ENCODE measurements around the gene TSPYL2.
A peak's percentile ranks its signal among the peaks of the same experiment; 100 is the strongest.

The TSPYL2 gene

DNA sequence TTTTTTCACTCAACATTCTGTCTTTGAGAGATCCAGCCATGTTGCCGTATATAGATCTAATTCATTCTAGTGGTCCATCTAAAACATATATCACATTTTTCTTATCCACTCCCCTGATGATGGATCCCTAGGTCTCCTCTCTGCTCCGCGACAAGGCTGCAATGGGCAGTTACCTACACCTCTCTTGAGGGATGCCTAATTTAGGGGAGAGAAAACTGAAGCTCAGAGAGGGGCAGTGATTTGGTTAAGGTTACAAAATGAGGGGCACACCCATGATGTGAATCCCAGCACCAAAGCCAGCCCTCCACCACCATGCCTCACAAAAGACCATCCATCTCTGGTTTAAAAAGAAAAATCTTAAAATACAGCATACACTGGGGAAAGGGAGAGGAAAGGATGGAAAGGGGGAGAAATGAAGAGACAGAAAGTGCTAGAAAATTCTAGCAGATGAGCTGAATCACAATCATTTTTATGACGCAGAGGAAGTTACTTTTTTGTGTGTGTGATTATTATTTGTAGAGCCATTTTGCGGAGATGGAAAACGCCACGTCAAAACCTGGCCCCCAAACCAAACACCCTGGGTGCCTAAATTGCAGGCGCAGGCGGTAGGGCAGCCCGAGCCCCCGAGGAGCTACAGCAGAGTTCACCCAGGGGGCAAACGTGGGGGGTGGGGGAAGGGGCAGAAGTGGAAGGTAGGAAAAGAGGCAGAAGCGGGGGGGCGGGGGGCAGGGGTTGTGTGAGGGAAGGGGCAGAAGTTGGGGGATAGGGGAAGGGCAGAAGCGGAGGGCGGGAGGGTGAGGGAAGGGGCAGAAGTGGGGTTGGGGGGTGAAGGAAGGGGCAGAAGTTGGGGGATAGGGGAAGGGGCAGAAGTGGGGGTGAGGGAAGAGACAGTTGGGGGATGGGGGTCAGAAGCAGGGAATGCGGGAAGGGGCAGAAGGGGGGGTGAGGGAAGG, 1.3 kb upstream of the TSPYL2 start:
- Histone ChIP-seq H3K27ac (ENCODE audit: low read depth, low read length, severe bottlenecking) (peak overlapping the region; percentile 64), H3K4me3 (ENCODE audit: extremely low read depth, insufficient read depth, low read length, poor library complexity, severe bottlenecking) (peak overlapping the region; percentile 21), H3K4me1 (ENCODE audit: control insufficient read depth, insufficient read depth, low read length, poor library complexity, severe bottlenecking) (peaks cover 5% of the 10 kb centered on the region), H3K36me3 (ENCODE audit: control insufficient read depth, insufficient read depth, low read length) (peaks cover 17% of the 10 kb centered on the region), H3K9me3 (ENCODE audit: control insufficient read depth, low read length) (no peaks in the 10 kb centered on the region)
- 100% methylated on average over 1 of the region's 17 CpGs; no CpG with 5 or more reads in 1 of the 2 experiments for WGBS, 2 experiments (ENCODE audit: insufficient coverage in 2 of 2)

DNA sequence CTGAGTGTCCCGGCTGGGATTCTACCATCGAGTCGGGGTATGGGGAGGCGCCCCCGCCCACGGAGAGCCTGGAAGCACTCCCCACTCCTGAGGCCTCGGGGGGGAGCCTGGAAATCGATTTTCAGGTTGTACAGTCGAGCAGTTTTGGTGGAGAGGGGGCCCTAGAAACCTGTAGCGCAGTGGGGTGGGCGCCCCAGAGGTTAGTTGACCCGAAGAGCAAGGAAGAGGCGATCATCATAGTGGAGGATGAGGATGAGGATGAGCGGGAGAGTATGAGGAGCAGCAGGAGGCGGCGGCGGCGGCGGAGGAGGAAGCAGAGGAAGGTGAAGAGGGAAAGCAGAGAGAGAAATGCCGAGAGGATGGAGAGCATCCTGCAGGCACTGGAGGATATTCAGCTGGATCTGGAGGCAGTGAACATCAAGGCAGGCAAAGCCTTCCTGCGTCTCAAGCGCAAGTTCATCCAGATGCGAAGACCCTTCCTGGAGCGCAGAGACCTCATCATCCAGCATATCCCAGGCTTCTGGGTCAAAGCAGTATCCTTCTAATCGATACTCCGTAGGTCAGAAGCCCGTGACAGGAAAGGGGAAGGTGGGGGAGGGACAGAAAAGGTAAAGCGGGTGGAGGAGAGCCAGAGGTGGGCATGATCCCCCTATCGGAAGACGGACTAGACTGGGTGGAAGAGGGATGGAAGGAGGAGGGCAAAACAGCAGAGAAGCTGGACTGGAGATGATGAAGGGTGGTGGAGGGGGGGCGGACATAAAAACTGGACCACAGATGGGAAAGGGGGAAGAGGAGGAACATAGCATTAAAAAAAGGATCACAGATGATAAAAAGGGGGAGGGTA, 828 bp downstream of the TSPYL2 start:
- no peaks in the 10 kb centered on the region for H3K9me3 ChIP-seq (ENCODE audit: control insufficient read depth, low read length)
- 0 to 14% methylated on average over 12 to 16 of the region's 31 CpGs for WGBS, 2 experiments (ENCODE audit: insufficient coverage in 2 of 2)
- peak overlapping the region; percentile 78 for H3K27ac ChIP-seq (ENCODE audit: low read depth, low read length, severe bottlenecking)
- H3K36me3 ChIP-seq (ENCODE audit: control insufficient read depth, insufficient read depth, low read length) = peaks cover 20% of the 10 kb centered on the region
- H3K4me1 ChIP-seq (ENCODE audit: control insufficient read depth, insufficient read depth, low read length, poor library complexity, severe bottlenecking) = peaks cover 5% of the 10 kb centered on the region
- peak overlapping the region; percentile 64 for H3K4me3 ChIP-seq (ENCODE audit: extremely low read depth, insufficient read depth, low read length, poor library complexity, severe bottlenecking)

DNA sequence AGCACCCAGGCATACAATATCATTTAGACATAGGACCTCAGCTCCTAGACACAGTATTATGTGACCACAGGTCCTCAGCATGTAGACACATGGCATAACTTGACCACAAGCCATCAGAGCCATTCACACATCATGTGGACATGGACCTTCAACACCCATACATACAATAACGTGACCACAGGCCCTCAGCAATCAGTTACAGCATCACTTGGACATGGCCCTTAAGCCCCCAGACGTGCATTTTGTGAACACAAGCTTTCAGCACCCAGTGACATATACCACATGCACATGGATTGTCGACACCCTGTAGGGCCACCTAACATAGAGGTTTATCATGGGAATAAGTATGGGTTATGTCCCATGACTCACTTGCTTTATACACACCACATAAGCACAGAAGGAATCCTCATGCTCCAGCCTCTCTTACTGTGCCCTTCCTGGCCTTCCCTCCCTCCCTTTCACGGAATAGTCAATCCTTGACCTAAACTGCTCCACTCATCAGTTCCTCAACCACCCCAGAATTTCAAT, 1.9 kb downstream of the TSPYL2 start:
- H3K27ac ChIP-seq (ENCODE audit: low read depth, low read length, severe bottlenecking) = no peak overlapping the region
- no peaks in the 10 kb centered on the region for H3K9me3 ChIP-seq (ENCODE audit: control insufficient read depth, low read length)
- peaks cover 5% of the 10 kb centered on the region for H3K4me1 ChIP-seq (ENCODE audit: control insufficient read depth, insufficient read depth, low read length, poor library complexity, severe bottlenecking)
- H3K36me3 ChIP-seq (ENCODE audit: control insufficient read depth, insufficient read depth, low read length) = peaks cover 20% of the 10 kb centered on the region
- no peak overlapping the region for H3K4me3 ChIP-seq (ENCODE audit: extremely low read depth, insufficient read depth, low read length, poor library complexity, severe bottlenecking)
- 100% methylated on average over 1 to 2 of the region's 4 CpGs for WGBS, 2 experiments (ENCODE audit: insufficient coverage in 2 of 2)

DNA sequence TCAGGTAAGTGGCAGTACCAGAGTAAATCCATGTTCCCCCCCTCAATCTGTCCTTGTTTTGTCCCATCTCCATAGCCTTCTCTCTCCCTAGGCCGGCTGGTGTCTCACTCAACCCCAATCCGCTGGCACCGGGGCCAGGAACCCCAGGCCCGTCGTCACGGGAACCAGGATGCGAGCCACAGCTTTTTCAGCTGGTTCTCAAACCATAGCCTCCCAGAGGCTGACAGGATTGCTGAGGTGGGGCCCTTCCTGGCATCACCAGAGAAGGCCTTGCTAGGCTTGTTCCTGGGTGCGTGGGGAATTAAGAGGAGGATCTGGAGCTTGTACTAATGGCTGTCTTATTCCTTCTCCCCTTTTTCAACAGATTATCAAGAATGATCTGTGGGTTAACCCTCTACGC, 2.7 kb downstream of the TSPYL2 start:
- H3K27ac ChIP-seq (ENCODE audit: low read depth, low read length, severe bottlenecking) = no peak overlapping the region
- no peaks in the 10 kb centered on the region for H3K9me3 ChIP-seq (ENCODE audit: control insufficient read depth, low read length)
- H3K4me3 ChIP-seq (ENCODE audit: extremely low read depth, insufficient read depth, low read length, poor library complexity, severe bottlenecking) = no peak overlapping the region
- peaks cover 5% of the 10 kb centered on the region for H3K4me1 ChIP-seq (ENCODE audit: control insufficient read depth, insufficient read depth, low read length, poor library complexity, severe bottlenecking)
- H3K36me3 ChIP-seq (ENCODE audit: control insufficient read depth, insufficient read depth, low read length) = peaks cover 20% of the 10 kb centered on the region
- WGBS, 2 experiments (ENCODE audit: insufficient coverage in 2 of 2) = 100% methylated on average over 4 of the region's 9 CpGs; no CpG with 5 or more reads in 1 of the 2 experiments

DNA sequence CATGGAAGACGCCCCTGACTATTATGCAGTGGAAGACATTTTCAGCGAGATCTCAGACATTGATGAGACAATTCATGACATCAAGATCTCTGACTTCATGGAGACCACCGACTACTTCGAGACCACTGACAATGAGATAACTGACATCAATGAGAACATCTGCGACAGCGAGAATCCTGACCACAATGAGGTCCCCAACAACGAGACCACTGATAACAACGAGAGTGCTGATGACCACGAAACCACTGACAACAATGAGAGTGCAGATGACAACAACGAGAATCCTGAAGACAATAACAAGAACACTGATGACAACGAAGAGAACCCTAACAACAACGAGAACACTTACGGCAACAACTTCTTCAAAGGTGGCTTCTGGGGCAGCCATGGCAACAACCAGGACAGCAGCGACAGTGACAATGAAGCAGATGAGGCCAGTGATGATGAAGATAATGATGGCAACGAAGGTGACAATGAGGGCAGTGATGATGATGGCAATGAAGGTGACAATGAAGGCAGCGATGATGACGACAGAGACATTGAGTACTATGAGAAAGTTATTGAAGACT, 3.6 kb downstream of the TSPYL2 start:
- Histone ChIP-seq H3K4me3 (ENCODE audit: extremely low read depth, insufficient read depth, low read length, poor library complexity, severe bottlenecking) (no peak overlapping the region), H3K36me3 (ENCODE audit: control insufficient read depth, insufficient read depth, low read length) (peaks cover 20% of the 10 kb centered on the region), H3K9me3 (ENCODE audit: control insufficient read depth, low read length) (no peaks in the 10 kb centered on the region), H3K4me1 (ENCODE audit: control insufficient read depth, insufficient read depth, low read length, poor library complexity, severe bottlenecking) (peaks cover 5% of the 10 kb centered on the region), H3K27ac (ENCODE audit: low read depth, low read length, severe bottlenecking) (no peak overlapping the region)
- 91 to 99% methylated on average over 10 to 11 of the region's 17 CpGs for WGBS, 2 experiments (ENCODE audit: insufficient coverage in 2 of 2)

DNA sequence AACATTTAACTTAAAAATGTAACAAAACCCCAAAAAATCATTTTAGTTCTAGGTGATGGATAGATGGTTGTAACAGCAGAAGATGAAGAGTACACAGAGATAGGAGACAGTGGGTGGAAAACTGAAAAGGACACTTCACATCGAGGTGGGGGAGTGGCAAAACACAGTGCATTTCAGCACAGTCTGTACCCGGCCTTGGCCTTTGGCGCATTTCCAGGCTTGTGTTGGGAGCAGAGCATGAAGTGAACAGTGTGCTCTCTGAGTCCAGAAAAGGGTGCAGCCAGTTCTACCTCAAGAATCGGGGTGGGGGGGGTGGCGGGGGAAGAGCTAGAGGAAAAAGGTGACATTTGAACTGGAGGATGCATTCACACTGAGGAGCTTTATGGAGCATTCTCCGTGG, 4.3 kb downstream of the TSPYL2 start:
- H3K4me1 ChIP-seq (ENCODE audit: control insufficient read depth, insufficient read depth, low read length, poor library complexity, severe bottlenecking) = peaks cover 5% of the 10 kb centered on the region

DNA sequence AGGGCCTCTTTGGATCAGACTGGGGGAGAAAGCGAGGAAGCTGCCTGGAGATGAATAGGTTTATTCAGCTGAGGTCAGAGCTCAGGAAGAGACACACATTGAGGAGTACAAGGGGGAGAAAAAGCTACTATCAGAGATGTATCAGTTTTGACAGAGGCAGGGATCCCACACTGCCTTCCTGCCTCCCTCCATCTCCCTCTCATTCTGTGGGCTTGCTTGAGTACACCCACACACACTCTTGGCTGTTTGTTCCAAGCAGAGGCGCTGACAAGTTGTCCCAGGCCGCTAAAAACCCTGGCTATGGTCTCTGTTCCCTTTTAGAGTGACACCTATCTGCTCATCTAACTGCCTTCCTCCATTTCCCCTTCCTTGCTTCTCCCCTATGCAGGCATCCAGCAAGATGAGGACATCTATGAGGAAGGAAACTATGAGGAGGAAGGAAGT, 5.2 kb downstream of the TSPYL2 start:
- peaks cover 20% of the 10 kb centered on the region for H3K36me3 ChIP-seq (ENCODE audit: control insufficient read depth, insufficient read depth, low read length)
- peaks cover 5% of the 10 kb centered on the region for H3K4me1 ChIP-seq (ENCODE audit: control insufficient read depth, insufficient read depth, low read length, poor library complexity, severe bottlenecking)
- H3K4me3 ChIP-seq (ENCODE audit: extremely low read depth, insufficient read depth, low read length, poor library complexity, severe bottlenecking) = no peak overlapping the region
- H3K27ac ChIP-seq (ENCODE audit: low read depth, low read length, severe bottlenecking) = no peak overlapping the region
- no peaks in the 10 kb centered on the region for H3K9me3 ChIP-seq (ENCODE audit: control insufficient read depth, low read length)
- WGBS, 2 experiments (ENCODE audit: insufficient coverage in 2 of 2) = 80 to 100% methylated on average over 1 of the region's 3 CpGs

More for the DNA sequence above, 4.3 kb downstream of the TSPYL2 start:
- Histone ChIP-seq H3K9me3 (ENCODE audit: control insufficient read depth, low read length) (no peaks in the 10 kb centered on the region), H3K27ac (ENCODE audit: low read depth, low read length, severe bottlenecking) (no peak overlapping the region), H3K36me3 (ENCODE audit: control insufficient read depth, insufficient read depth, low read length) (peaks cover 20% of the 10 kb centered on the region), H3K4me3 (ENCODE audit: extremely low read depth, insufficient read depth, low read length, poor library complexity, severe bottlenecking) (no peak overlapping the region)
- 89 to 96% methylated on average over 3 to 5 of the region's 6 CpGs for WGBS, 2 experiments (ENCODE audit: insufficient coverage in 2 of 2)

DNA sequence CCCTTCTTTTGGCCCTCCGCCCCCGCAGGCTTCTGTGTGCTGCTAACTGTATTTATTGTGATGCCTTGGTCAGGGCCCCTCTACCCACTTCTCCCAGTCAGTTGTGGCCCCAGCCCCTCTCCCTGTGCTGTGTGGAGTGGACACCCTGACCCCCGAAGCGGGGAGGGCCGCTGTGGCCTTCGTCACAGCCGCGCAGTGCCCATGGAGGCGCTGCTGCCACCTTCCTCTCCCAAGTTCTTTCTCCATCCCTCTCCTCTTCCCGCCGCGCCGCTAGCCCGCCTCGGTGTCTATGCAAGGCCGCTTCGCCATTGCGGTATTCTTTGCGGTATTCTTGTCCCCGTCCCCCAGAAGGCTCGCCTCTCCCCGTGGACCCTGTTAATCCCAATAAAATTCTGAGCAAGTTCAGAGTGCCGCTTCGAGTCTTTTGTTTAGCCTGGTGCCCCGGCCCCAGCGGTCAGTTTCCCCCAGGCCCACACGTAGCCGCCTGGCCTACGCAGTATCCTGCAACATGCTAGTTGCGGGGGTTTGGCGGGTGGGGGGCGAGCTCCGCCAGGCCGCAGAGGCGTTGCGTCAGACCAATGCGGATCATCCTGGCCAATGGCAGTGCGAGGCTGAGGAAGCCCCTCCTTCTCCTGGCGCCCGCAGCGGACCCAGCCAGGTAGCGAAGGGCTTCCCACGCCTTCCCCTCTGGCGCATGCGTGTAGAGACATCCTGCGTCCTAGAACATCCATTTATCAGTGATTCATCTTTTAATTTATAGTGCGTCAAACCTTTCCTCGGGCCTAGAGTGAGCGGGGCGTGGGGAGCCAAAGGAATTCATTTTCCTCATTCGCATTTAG, 6.2 kb downstream of the TSPYL2 start:
- peaks cover 20% of the 10 kb centered on the region for H3K36me3 ChIP-seq (ENCODE audit: control insufficient read depth, insufficient read depth, low read length)
- peak overlapping the region; percentile 59 for H3K27ac ChIP-seq (ENCODE audit: low read depth, low read length, severe bottlenecking)
- no peaks in the 10 kb centered on the region for H3K9me3 ChIP-seq (ENCODE audit: control insufficient read depth, low read length)
- WGBS, 2 experiments (ENCODE audit: insufficient coverage in 2 of 2) = 16 to 24% methylated on average over 11 to 17 of the region's 51 CpGs
- H3K4me1 ChIP-seq (ENCODE audit: control insufficient read depth, insufficient read depth, low read length, poor library complexity, severe bottlenecking) = peaks cover 5% of the 10 kb centered on the region
- H3K4me3 ChIP-seq (ENCODE audit: extremely low read depth, insufficient read depth, low read length, poor library complexity, severe bottlenecking) = peak overlapping the region; percentile 30

DNA sequence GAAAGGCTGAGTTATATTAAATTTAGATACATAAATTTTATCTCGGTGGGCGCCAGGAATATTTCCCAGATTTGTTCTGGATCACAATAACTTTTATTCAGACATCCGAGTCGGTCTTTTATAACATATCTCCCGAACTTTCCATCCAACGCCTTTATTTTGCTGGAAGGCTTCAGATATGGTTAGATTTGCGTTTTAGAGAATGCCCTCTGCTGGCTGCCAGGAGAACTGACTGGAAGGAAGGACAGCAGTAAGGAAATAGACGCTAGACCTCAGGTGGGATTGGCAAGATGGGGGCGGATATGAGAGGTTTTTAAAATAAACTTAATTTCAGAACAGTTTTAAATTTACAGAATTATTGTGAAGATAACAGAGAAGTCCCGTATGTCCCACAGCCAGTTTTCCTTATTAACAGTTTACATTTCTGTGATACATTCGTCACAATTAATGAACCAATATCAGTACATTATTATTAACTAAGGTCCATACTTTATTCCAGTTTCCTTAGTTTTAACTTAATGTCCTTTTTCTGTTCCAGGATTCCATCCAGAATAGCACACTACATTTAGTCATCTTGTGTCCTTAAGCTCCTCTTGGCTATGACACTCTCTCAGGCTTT, 7.2 kb downstream of the TSPYL2 start:
- Histone ChIP-seq H3K27ac (ENCODE audit: low read depth, low read length, severe bottlenecking) (peak overlapping the region; percentile 55), H3K36me3 (ENCODE audit: control insufficient read depth, insufficient read depth, low read length) (peaks cover 18% of the 10 kb centered on the region), H3K4me1 (ENCODE audit: control insufficient read depth, insufficient read depth, low read length, poor library complexity, severe bottlenecking) (no peaks in the 10 kb centered on the region), H3K9me3 (ENCODE audit: control insufficient read depth, low read length) (no peaks in the 10 kb centered on the region), H3K4me3 (ENCODE audit: extremely low read depth, insufficient read depth, low read length, poor library complexity, severe bottlenecking) (peak overlapping the region; percentile 30)
- 33 to 80% methylated on average over 1 to 3 of the region's 11 CpGs for WGBS, 2 experiments (ENCODE audit: insufficient coverage in 2 of 2)
